IPS-18c (cell line): ENCODE data around the gene NCAN.

Source experiments
- H3K4me3 ChIP-seq: 2 replicates; pipeline ENCODE4 v1.7.0; 2013; ENCODE audit warnings: low read depth, mild to moderate bottlenecking, low read length, moderate library complexity; ENCODE audit not compliant: insufficient read depth
- H3K9me3 ChIP-seq: one replicate; pipeline ENCODE4 v1.6.1; 2013; ENCODE audit warnings: mild to moderate bottlenecking, low read length, moderate library complexity; ENCODE audit not compliant: control insufficient read depth, insufficient read depth

The NCAN gene

GRCh38 chr19:19267305-19267704 is 55.5 kb downstream of the NCAN start:
- H3K9me3 ChIP-seq: no peaks in the 10 kb centered on the region
- H3K4me3 ChIP-seq: no peak overlapping the region

DNA sequence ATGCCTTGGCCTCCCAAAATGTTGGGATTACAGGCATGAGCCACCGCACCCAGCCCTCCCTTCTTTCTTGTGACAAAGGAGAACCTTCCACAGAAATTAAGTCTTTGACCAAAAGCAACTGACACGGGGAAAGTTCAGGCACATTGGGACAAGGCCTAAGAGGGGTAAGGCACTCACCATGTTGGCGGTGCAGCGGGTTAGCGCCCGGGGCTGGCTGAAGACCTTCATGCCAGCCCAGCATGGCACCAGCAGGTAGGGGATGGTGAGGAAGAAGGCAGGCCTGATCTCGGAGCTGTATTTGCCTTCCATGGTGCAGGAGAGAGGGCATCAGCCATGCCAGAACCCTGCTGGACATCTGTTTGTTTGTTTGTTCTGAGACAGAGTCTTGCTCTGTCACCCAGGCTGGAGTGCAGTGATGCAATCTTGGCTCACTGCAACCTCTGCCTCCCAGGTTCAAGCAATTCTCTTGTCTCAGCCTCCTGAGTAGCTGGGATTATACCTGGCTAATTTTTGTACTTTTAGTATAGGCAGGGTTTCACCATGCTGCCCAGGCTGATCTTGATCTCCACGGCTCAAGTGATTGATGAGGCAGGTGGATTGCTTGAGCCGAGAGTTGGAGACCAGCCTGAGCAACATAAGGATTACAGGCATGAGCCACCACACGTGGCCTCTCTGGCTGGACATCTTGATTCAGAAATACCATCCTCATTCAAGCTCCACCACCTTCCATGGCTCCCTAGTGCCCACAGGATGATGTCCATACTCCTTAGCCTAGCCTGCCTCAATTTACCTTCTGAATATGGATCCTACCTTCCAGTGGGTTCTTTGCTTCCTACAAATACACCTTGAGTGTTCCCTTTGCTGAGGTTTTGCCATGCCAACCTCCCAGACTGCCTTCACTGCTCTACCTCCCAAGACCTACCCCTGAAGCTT is 57.0 kb downstream of the NCAN start:
- no peak overlapping the region for H3K4me3 ChIP-seq
- H3K9me3 ChIP-seq: no peaks in the 10 kb centered on the region

GRCh38 chr19:19269952-19270694 is 58.4 kb downstream of the NCAN start:
- peaks cover 2% of the 10 kb centered on the region for H3K9me3 ChIP-seq

GRCh38 chr19:19270749-19271571 is 59.2 kb downstream of the NCAN start:
- peaks cover 2% of the 10 kb centered on the region for H3K9me3 ChIP-seq
- no peak overlapping the region for H3K4me3 ChIP-seq

More at GRCh38 chr19:19269952-19270694, 58.4 kb downstream of the NCAN start:
- no peak overlapping the region for H3K4me3 ChIP-seq

DNA sequence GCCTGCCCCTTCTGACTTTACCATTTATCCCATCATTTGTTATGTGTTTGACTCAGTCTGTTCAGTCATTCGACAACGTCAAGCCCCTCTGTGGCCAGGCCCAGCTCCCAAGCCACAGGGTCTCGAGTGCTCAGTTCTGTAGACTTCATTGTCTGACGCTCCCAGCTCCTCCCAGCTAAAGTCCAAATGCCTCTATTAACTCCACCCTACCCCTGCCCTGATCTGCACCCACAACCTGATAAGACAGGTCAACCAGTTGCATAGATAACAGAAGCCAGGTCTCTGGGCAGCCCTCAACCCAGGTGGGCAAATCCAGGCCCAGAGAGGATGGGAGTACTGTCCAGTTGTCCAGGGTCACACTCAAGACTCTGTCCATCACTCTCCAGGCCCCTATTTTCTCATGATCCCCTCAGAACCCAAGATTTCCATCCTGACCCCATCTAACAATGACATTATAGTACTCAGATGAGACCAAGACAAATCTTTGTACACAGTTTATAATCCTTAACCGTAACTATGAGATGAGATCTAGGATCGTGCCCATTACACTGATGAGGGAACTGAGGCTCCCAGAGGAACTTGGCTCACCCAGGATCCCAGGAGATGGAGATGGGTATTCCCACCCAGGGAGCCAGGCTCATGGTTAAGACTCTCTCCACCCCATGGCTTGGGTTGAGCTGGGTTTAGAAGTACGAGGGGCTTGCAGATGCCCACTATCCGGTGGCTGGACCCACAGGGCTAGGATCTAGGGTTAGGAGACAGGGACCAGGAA is 60.3 kb downstream of the NCAN start:
- Histone ChIP-seq H3K9me3 (peaks cover 2% of the 10 kb centered on the region), H3K4me3 (peak overlapping the region; percentile 55; the same call in 1 of the 2 replicates)

GRCh38 chr19:19274146-19274545 is 62.4 kb downstream of the NCAN start:
- Histone ChIP-seq H3K9me3 (peaks cover 2% of the 10 kb centered on the region), H3K4me3 (no peak overlapping the region)

DNA sequence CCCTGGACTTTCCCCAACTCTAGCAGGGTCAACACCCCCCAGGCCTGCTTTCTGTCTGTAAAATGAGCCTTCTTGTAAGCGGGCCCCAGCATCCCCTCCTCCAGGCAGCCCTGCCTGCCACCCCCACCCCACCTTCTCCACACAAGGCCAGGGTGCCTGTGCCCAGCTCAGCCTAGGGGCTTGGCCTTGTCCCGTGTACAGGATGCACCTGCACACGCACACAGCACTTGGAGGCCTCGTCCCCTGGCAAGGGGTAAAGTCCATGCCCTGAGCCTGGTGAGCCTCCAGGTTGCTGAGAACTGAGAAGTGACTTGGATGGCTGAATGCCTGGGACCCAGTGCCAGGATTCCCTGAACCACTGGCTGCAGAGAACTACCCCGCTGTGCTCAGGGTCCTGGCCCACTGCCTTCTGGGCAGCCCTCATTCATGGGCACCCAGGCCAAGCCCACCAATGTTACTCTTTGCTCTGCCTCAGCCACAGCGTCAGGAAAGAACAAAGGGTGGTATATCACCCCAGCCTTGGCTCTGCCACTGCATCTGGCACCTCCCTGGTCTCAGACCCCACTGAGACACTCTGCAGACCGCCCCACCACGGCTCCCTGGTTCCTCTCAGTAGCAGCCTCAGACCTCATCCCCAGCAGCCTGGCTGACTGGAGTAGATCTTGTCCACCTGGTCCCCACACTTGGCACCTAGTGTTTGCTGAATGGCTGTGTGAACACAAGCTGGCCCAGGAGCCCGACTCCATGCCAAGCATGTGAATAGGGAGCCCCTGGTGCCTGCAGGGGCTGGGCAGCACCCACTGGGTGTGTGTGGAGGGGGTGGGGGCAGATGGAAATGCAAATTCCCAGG is 63.2 kb downstream of the NCAN start:
- Histone ChIP-seq H3K9me3 (peaks cover 2% of the 10 kb centered on the region), H3K4me3 (no peak overlapping the region)

- Histone ChIP-seq H3K4me3 (no peak overlapping the region), H3K9me3 (peaks cover 2% of the 10 kb centered on the region)
Observed at GRCh38 chr19:19276386-19276785, 64.6 kb downstream of the NCAN start.

GRCh38 chr19:19276851-19277250 is 65.1 kb downstream of the NCAN start:
- Histone ChIP-seq H3K4me3 (no peak overlapping the region), H3K9me3 (peaks cover 2% of the 10 kb centered on the region)

GRCh38 chr19:19278315-19278714 is 66.6 kb downstream of the NCAN start:
- H3K9me3 ChIP-seq: peaks cover 2% of the 10 kb centered on the region
- no peak overlapping the region for H3K4me3 ChIP-seq

DNA sequence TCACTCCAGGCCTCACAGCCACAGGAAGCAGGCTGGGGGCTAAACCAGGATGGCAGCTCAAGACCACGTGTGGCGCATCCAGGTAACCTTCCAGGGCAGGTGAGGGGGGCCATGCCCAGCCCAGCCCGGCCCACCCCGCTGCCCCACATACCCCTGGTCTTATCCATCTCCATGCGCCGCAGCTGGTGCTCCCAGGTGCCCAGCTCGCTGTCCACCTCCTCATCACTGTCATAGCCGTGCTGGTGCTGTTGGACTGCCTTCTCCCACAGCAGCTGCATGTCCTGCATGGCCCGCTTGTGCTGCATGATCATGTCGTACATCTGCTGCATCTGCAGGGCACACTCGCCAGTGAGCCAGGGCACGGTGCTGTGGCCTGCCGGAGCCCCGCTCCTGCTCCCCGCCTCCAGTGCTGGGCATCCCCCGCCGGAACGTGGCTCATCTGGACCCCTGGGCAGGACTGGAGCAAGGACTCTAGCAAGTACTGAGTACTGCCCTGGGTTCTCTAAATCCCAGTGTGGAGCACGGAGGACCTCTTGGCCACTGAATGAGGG is 67.4 kb downstream of the NCAN start:
- H3K4me3 ChIP-seq: no peak overlapping the region
- H3K9me3 ChIP-seq: peaks cover 2% of the 10 kb centered on the region

- no peak overlapping the region for H3K4me3 ChIP-seq
Observed at GRCh38 chr19:19279853-19280252, 68.1 kb downstream of the NCAN start.

DNA sequence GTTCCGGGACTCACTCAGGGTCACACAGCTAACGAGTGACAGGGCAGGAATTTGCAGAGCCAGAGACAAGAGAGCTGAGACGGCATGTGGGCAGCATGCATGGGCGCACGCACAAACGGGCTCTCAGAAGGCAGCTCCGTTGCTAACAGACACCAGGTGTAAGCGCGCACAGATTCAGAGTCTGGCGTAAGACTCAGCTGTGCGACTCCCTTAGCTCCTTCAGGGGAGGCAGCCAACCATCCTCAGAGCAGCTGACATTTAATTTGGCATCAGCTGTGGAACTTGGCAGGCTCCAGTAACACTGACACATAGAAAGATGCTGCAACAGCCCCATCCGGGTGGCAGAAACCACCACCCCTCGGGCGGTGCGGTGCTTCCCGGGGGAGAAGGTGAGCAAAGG is 68.8 kb downstream of the NCAN start:
- Histone ChIP-seq H3K9me3 (no peaks in the 10 kb centered on the region), H3K4me3 (no peak overlapping the region)

More at GRCh38 chr19:19279853-19280252, 68.1 kb downstream of the NCAN start:
- H3K9me3 ChIP-seq: no peaks in the 10 kb centered on the region

DNA sequence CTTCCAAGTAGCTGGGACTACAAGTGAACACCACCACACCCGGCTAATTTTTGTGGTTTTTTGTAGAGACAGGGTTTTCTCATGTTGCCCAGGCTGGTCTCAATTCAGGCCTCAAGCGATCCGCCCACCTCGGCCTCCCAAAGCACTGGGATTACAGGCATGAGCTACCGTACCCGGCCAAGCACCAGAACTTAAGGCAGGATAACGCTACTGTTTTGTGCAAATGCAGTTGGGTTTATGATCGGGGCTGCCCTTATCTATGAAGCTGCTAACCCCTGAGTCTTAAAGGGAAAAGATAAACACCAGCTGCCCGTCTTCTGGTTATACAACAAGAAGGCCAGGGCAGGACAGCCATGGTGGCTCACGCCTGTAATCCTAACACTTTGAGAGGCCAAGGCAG is 73.9 kb downstream of the NCAN start:
- Histone ChIP-seq H3K4me3 (no peak overlapping the region), H3K9me3 (no peaks in the 10 kb centered on the region)

DNA sequence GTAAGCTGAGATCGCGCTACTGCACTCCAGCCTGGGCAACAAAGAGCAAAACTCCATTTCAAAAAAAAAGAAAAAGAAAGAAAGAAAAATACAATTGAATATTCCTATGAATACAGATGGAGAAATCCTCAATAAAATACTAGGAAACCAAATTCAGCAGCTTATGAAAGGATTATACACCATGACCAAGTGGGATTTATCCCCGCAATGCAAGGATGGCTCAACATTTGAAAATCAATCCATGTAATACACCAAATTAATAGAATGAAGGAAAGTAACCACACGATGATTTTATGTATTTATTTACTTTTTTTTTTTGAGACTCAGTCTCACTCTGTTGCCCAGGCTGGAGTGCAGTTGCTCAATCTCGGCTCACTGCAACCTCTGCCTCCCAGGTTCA is 80.8 kb downstream of the NCAN start:
- no peaks in the 10 kb centered on the region for H3K9me3 ChIP-seq
- no peak overlapping the region for H3K4me3 ChIP-seq

- H3K4me3 ChIP-seq: no peak overlapping the region
Observed at GRCh38 chr19:19294914-19295313, 83.2 kb downstream of the NCAN start.

More at GRCh38 chr19:19294914-19295313, 83.2 kb downstream of the NCAN start:
- H3K9me3 ChIP-seq: no peaks in the 10 kb centered on the region
